SJSA1 (cell line): Measurements from ENCODE around the gene ATP5F1E. TPM values are rescaled to one million over a fixed set of nuclear protein-coding genes. Genes with fewer than 3 reads are reported as not detected.
"Not testable (repeated sequence)": the region's sequence is repeated elsewhere in the genome, so short reads cannot be mapped to it uniquely, and the experiment has no call there.

Source experiments
- DNase-seq, 2 experiments: peaks; one replicate each; pipeline ENCODE4 v3.0.0-alpha.2; 2015 to 2020; ENCODE audit warnings: low spot score in 2 of 2, low read depth in 1 of 2
- H3K27ac ChIP-seq: fragments of 250-450 bp; sonication (Bioruptor Pico); 2 replicates; pipeline ENCODE4 v1.5.1; 2020; ENCODE audit warnings: mild to moderate bottlenecking, moderate library complexity
- H3K27me3 ChIP-seq: fragments of 250-450 bp; sonication (Bioruptor Pico); replicated peaks from 2 replicates; pipeline ENCODE4 v1.5.1; 2020; ENCODE audit warnings: mild to moderate bottlenecking, moderate library complexity
- H3K36me3 ChIP-seq: fragments of 250-450 bp; sonication (Bioruptor Pico); 2 replicates; pipeline ENCODE4 v1.5.1; 2020; ENCODE audit warnings: mild to moderate bottlenecking
- H3K4me1 ChIP-seq: fragments of 250-450 bp; sonication (Bioruptor Pico); replicated peaks from 2 replicates; pipeline ENCODE4 v1.6.1; 2021; ENCODE audit warnings: mild to moderate bottlenecking
- H3K4me3 ChIP-seq: fragments of 250-450 bp; sonication (Bioruptor Pico); 2 replicates; pipeline ENCODE4 v1.5.1; 2020; ENCODE audit warnings: mild to moderate bottlenecking
- H3K9me3 ChIP-seq: fragments of 250-450 bp; sonication (Bioruptor Pico); replicated peaks from 2 replicates; pipeline ENCODE4 v1.5.1; 2020; ENCODE audit warnings: mild to moderate bottlenecking
- total RNA-seq: library from RNA; depleted of rRNA; stranded (reverse); fragments of >200 nt; shearing (Covaris generic); gene quantifications from 2 replicates; pipeline ENCODE4 v1.2.3, GENCODE V29; 2014

The ATP5F1E gene
- total RNA-seq, 1 experiment from 2014 or later, result 47.4 TPM

DNA sequence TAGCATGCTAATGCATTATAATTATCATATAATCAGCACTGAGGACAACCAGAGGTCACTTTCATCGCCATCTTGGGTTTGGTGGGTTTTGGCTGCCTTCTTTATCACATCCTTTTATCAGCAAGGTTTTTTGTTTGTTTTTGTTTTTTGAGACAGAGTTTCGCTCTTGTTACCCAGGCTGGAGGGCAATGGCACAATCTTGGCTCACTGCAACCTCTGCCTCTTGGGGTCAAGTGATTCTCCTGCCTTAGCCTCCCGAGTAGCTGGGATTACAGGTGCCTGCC, 20.3 kb downstream of the ATP5F1E start:
- H3K36me3 ChIP-seq, H3K4me3 ChIP-seq, DNase-seq, H3K9me3 ChIP-seq, H3K27me3 ChIP-seq: not testable (repeated sequence)
- H3K4me1 ChIP-seq, result peaks cover 65% of the 10 kb centered on the region
- peak overlapping the region; percentile 99 for H3K27ac ChIP-seq

DNA sequence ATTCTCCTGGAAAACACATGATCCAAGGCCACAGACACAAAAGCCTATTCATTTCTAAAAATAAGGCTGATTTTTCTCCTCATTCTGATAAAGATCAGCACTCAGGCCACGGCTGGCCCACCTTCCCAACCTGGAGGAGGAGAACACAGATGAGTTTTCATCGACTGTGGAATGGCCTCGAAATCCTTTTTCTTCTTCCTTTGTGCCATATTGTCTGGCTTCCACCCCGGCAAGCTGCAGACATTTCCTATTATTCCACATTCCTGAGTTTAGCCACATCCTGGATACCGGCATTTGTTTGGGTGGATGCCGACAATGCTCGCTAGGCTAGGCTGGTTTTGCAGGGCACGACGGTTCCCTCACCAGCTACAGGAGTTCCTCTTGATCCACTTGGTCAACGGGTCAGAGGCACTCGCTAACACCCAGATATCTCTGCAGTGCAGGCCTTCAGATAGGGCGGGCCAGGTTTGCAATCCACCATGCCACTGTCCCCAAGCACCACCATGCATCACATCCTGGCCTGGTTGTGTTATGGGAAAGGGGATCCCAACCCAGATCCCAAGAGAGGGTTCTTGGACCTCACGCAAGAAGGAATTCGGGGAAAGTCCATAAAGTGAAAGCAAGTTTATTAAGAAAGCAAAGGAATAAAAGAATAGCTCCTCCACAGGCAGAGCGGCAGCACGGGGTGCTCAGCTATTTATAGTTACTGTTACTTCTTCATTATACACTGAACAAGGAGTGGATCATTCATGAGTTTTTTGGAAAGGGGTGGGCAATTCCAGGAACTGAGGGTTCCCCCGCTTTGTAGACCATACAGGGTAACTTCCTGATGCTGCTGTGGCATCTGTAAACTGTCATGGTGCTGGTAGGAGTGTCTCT, 20.9 kb downstream of the ATP5F1E start:
- no peaks in the 10 kb centered on the region for H3K27me3 ChIP-seq
- H3K27ac ChIP-seq, result peak overlapping the region; percentile 99
- H3K36me3 ChIP-seq, result peaks cover 12% of the 10 kb centered on the region
- H3K9me3 ChIP-seq, result no peaks in the 10 kb centered on the region
- H3K4me1 ChIP-seq, result peaks cover 65% of the 10 kb centered on the region
- H3K4me3 ChIP-seq, result no peak overlapping the region
- peak; percentile 91 to 92 for DNase-seq

DNA sequence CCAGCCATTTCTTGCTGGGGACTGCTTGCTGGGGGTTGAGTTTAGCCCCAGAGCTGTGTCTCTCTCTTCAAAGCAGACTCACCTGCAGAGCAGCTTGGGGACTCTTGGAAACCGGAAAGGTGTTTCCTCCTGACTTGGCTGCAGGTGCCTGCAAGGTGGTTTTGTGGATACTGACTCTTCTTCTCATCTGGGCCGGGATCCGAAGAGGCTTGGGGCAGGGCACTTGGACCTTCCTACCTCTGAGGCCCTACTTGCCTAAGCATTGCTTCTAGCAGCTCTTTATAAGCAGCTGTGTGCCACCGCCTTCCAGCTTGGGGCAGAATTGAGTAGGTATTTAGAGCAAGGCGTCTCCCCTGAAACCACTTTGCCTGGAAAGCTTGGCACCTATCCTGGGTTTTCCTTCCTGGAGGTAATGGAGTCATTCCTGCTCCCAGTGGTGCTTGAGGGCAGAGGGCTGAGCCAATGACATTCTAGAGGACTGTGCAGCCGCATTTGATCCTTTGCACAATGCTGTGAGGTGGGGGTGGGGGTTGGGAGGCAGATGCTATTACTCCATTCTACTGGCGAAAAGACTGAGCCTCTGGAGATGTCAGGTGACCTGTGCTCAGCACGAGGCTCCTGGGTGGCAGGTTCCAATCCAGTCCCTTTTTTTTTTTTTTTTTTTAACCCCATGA, 21.7 kb downstream of the ATP5F1E start:
- Histone ChIP-seq H3K36me3 (peaks cover 18% of the 10 kb centered on the region), H3K4me1 (peaks cover 72% of the 10 kb centered on the region), H3K27me3 (no peaks in the 10 kb centered on the region), H3K4me3 (no peak overlapping the region), H3K9me3 (no peaks in the 10 kb centered on the region), H3K27ac (peak overlapping the region; percentile 99)
- DNase-seq, result peak in 1 of 2 experiments; percentile 36

DNA sequence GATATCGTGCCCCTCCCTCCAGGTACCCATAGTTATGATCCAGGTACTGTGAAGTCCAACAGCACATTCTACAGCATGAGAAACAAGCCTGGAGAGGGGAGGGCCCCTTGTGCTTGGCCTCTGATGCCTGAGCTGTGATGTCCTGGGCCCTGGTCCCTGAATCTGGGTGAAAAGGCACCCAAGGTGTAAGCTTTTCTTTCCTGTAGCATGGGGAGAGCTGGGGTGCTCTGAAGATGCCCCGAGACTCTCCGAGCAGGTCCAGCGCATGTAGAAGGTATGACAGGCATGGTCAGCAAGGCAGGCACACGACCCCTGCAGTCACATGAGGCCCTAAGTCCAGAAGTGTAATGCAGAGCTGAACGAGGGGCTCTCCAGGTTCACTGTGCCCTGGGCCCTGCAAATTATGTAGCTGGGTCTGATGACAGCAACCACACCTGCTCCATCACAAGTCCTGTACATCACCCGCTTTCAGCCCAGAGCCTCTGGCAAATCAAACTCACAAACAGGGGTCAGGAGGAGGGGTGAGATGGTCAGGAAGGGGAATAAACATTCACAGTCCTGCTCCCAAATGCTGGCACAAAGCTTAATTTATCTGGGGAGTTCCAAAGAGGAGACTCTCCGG, 23.3 kb downstream of the ATP5F1E start:
- Histone ChIP-seq H3K4me3 (no peak overlapping the region), H3K9me3 (no peaks in the 10 kb centered on the region)
- DNase-seq, result peak in 1 of 2 experiments; percentile 32

DNA sequence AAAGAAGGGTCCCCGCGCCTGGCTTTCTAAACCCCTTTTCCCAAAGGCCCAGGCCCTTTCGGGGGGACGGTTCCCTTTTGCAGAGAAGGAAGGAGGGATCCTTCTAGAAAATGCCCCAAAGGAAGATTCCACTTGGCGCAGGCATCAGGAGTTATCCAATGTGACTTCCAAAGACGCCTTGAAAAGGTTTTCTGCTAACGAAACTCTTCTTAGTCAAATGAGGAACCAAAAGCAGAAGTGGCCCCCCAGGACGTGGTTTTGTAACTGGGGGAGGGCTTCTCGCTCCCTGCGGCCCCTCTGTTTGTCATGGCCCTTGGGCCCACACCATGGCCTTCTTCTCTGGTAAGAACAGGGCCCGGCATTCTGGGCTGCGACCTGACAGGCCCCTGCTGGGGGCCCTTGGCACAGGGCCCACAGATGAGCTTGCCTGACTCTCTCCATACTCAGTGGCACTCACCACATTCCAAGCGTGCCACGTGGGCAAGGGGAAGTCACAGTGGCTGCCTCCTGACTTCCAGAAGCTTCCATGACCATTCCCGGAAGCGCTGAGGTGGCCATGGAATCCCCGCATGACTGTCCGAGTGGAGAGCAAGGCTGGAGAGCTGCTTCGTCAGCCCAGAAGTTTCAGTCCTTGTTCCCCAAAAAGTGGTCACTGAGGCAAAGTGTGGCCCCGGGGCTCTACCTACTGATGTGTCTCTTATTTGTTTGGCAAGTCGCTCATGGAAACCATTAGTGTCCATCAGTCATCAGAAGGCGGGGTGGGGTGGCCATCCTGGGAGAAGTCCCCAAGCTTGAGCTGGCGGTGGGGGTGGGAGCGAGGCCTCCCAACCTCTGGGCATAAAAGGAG, 24.2 kb downstream of the ATP5F1E start:
- Histone ChIP-seq H3K4me3 (peak overlapping the region; percentile 78), H3K9me3 (no peaks in the 10 kb centered on the region), H3K36me3 (peaks cover 44% of the 10 kb centered on the region), H3K4me1 (peaks cover 54% of the 10 kb centered on the region), H3K27me3 (no peaks in the 10 kb centered on the region), H3K27ac (peak overlapping the region; percentile 71)
- DNase-seq, result no peak

More for the DNA sequence above, 23.3 kb downstream of the ATP5F1E start:
- Histone ChIP-seq H3K4me1 (peaks cover 63% of the 10 kb centered on the region), H3K36me3 (peaks cover 35% of the 10 kb centered on the region), H3K27me3 (no peaks in the 10 kb centered on the region), H3K27ac (no peak overlapping the region)

DNA sequence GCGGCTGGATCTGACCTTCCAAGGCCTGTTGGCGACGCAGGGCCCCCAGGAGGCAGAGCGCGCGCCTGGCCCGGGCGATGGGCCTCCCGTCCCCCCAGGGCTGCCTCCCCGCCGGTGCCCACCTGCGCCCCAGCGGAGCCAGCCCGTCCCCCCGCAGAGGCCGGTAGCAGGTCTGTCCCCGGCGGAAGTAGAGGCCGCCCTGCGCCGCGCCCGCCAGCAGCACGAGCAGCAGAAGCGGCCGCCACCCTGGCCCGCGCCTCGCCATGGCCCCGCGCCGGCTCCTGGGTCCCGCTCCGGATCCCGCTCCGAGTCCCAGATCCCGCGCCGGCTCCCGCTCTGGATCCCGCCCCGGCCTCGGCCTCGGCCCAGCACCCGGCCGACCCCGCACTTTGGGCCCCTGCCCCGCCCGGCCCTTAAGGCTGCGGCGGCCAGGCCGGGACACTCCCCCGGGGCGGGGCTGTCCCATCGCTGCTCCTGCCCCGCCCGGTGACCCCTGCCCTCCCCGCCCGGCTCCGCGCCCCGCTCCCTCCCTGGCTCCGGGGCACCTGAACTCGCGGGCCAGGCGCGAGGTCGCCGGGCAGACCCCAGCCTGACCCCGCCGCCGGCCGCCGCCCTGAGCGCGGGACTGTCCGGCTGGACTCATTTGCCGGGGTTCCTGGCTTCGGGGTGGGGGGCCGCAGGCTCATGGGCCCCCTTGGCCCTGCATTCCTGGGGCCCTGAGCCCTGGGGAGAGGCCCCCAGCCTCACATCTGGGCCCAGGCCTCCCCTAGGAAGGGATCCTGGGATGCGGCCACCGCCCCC, 25.1 kb downstream of the ATP5F1E start, which contains the start of gene CTSZ:
Gene CTSZ (minus strand): TSS at position 391 of the 801 bp plus-strand sequence. CDS start 126 bp downstream, at position 265.
- Histone ChIP-seq H3K27ac (peak within 1 kb of the TSS; percentile 71), H3K4me3 (peak within 1 kb of the TSS; percentile 78), H3K27me3 (no peaks in the 10 kb centered on the region), H3K9me3 (no peaks in the 10 kb centered on the region), H3K36me3 (peaks cover 51% of the 10 kb centered on the region), H3K4me1 (peaks cover 49% of the 10 kb centered on the region)
- DNase-seq, result peak in 1 of 2 experiments; percentile 37

DNA sequence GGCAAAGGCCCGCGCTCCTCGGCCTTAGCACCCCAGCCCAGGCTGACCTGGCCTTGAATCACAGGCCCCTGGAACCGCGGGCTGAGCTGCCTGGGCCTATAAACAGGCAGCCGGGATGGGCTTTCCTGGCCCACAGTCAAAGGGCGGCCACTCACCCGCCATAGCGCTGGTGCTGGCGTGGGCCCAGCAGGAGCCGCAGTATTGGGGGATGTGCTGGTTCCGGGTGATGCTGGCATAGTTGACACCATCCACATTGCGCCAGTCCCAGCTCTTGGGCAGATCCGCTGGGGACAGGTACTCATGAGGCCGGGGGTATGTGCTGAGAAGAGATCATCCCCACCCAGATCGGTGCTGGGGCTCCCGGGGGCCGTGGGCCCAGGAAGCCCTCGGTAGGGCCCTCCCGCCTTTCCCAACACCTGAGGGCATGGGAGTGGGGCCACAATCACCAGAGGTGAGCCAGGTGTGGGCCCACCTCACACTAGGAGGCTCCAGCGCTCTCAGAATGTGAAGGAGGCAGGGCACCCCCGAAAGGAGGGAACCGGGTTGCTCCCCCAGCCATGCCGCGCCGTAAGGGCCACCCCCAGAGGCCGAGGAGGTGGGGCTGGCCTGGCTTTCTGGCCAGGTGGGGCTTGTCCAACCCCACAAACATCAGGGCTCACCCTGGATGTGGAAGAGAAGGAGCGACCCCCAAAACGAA, 25.8 kb downstream of the ATP5F1E start:
- Histone ChIP-seq H3K9me3 (no peaks in the 10 kb centered on the region), H3K36me3 (peaks cover 59% of the 10 kb centered on the region), H3K4me1 (peaks cover 41% of the 10 kb centered on the region), H3K4me3 (peak overlapping the region; percentile 78), H3K27me3 (no peaks in the 10 kb centered on the region), H3K27ac (peak overlapping the region; percentile 71)
- no peak for DNase-seq

DNA sequence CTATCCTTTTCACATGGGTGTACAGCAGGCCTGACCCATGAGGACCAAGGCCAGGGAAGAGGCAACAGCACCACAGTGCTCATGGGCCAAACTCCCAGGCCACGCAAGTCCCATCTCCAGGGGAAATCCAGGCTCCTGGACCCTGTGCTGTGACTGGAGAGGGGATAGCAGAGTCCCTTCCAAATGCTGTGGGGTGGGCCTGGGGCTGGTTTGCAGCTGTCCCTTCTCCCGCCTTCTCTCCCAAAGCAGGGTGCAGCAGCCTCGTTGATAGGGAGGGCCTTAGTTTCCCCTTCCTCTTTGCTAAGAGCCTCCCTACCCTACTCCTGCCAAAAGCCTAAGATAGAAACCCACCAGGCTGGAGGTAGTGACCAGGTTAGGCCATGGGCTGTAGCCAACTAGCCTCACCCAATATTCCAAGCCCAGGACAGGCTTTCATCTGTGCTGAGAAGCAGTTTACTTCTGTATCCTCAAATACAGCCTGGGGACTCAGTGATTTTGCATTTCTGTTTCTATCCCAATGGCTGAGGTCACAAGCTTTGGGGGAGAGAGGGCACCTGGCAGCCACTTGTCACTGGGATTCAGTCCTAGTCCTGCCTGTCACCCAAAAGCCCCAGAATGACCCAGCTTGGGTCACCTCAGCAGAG, 26.5 kb downstream of the ATP5F1E start:
- peak overlapping the region; percentile 78 for H3K4me3 ChIP-seq

DNA sequence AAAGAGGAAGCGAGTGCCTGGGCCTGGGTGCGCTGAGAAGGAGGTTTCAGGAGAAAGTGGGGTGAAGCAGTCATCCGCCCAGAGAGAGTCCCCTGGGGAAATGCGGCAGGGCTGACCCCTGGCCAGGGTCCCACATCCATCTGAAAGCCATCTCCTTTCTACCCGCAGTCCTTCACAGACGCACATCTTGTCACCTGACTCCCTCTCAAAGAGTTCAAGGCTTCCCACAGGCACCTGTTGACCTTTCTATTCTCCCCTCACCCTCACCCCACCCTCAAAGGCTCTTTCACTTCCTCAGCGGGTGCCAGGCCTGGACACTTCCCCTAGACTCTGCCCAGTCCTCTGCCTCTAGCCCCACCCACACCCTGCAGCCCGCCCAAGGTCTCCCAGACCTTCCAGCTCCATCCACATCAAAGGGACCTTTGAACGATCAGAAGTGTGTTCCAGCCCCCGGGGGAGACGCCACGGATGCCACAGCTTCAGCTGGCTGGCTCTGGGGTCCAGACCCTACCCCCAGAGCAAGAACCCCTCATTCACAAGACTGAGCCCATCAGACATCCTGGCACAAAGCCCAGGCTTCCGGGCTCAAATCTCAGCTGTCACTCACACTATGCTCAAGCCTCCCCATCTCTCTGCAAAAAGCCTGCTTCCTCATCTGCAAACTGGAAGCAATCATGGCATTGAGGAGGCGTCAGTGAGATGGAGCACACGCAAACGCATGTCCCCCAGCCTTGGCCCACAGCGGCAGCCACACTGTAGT, 27.2 kb downstream of the ATP5F1E start:
- Histone ChIP-seq H3K4me1 (peaks cover 27% of the 10 kb centered on the region), H3K27me3 (no peaks in the 10 kb centered on the region), H3K27ac (no peak overlapping the region), H3K9me3 (no peaks in the 10 kb centered on the region), H3K4me3 (peak overlapping the region; percentile 78; the same call in 1 of the 2 replicates), H3K36me3 (peaks cover 72% of the 10 kb centered on the region)
- no peak for DNase-seq

More for the DNA sequence above, 26.5 kb downstream of the ATP5F1E start:
- Histone ChIP-seq H3K27ac (peak overlapping the region; percentile 3; the same call in 1 of the 2 replicates), H3K27me3 (no peaks in the 10 kb centered on the region), H3K9me3 (no peaks in the 10 kb centered on the region), H3K4me1 (peaks cover 34% of the 10 kb centered on the region), H3K36me3 (peaks cover 65% of the 10 kb centered on the region)
- DNase-seq, result no peak

DNA sequence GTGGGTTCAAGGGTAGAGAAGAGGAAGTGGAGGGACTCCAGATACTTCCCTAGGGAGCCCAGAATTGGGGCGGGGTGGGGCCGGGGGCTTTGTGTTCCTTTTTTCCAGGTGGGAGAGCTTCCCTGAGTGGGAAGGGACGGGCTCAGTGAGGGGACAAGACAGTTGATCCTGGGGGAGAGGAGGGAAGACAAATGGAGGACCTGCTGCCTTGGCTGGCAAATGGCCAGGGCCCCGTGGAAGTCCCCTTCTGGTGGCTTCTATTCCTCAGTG, 27.7 kb downstream of the ATP5F1E start:
- Histone ChIP-seq H3K9me3 (no peaks in the 10 kb centered on the region), H3K36me3 (peaks cover 75% of the 10 kb centered on the region), H3K4me3 (no peak overlapping the region), H3K4me1 (peaks cover 27% of the 10 kb centered on the region), H3K27me3 (no peaks in the 10 kb centered on the region), H3K27ac (no peak overlapping the region)
- no peak for DNase-seq

DNA sequence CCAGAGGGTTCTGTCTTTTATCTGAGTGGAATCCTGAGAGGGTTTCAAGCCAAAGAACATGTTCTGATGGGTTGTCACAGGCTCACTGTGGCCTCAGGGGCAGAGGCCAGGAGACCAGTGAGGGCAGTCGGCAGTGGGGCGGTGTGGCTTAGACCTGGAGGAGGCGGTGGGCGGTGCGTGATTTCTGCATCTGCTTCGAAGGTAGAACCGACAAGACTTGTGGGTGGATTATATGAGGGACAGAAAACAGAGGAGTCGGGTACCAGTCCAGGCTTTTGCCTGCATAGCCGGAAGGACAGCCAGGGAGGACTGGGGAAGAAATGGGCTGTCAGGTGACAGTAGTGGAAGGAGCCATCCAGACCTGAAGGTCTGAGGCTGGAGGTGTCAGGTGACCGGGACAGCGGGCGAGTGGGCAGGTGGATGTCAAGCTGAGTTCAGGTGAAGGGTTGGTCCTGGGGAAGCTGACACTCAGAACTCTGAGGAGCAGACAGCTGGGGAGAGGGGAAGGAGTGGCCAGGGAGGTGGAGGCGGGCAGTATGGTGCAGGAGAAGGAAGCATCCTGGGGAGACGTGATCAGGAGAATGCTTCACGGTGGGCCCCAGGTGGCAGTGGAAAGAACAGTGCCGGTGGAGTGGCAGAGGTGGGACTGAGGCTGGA, 28.2 kb downstream of the ATP5F1E start:
- H3K9me3 ChIP-seq, result no peaks in the 10 kb centered on the region
- H3K4me3 ChIP-seq, result no peak overlapping the region
- H3K36me3 ChIP-seq, result peaks cover 79% of the 10 kb centered on the region
- no peak overlapping the region for H3K27ac ChIP-seq
- H3K27me3 ChIP-seq, result no peaks in the 10 kb centered on the region
- H3K4me1 ChIP-seq, result peaks cover 27% of the 10 kb centered on the region
- DNase-seq, result no peak
